Measurements from ENCODE around the gene CDK18. TPM values are rescaled to one million over a fixed set of nuclear protein-coding genes. Genes with fewer than 3 reads are reported as not detected.

Gene CDK18
- total and polyA plus RNA-seq, 10 of the 15 experiments (the other 5 are each of a cell fraction or from before 2014, with no cell fraction given) = 0.13 to 4.4 (median 0.52) TPM; not detected in 2

DNA sequence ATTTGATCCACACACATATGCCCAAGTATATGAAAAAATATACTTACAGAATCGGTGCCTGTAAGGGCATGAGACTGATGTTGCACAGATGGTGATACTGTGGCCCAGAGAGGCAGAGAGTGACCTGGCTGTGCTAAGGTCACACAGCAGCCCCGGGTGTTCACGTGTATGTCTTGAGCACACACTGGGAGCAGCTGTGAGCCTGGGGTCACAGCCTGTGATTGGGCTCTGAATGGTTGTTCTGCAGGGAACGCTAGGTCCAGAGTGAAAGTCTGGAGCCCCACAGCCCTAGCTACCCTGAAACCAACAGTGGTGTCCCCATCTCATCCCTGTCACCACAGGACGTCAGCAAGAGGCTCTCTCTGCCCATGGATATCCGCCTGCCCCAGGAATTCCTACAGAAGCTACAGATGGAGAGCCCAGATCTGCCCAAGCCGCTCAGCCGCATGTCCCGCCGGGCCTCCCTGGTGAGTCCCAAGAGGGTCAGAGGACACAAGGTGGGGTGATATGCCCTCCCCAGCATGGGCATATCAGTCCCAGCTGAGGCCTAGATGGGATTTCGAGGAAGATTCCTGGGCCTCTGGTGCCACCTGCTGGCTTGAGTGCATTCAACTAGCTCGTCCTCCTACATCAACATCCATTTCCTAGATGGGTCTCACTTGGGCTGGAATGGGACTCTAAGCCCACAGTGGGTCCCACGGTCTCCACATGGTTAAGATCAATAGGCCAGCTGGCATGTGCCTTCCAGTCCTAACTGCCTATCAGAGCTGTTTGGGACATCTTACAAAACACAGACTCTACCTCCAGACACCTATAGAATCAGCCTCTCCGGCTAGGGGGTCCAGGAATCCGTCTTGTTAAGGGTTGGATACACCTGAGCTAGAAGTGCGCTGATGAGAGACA is 19.7 kb downstream of the CDK18 start (continued):
- TF ChIP-seq, protein P1, sequence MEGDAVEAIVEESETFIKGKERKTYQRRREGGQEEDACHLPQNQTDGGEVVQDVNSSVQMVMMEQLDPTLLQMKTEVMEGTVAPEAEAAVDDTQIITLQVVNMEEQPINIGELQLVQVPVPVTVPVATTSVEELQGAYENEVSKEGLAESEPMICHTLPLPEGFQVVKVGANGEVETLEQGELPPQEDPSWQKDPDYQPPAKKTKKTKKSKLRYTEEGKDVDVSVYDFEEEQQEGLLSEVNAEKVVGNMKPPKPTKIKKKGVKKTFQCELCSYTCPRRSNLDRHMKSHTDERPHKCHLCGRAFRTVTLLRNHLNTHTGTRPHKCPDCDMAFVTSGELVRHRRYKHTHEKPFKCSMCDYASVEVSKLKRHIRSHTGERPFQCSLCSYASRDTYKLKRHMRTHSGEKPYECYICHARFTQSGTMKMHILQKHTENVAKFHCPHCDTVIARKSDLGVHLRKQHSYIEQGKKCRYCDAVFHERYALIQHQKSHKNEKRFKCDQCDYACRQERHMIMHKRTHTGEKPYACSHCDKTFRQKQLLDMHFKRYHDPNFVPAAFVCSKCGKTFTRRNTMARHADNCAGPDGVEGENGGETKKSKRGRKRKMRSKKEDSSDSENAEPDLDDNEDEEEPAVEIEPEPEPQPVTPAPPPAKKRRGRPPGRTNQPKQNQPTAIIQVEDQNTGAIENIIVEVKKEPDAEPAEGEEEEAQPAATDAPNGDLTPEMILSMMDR (IDR thresholded peaks at IDR 0.05 in 2 of 3, conservative IDR thresholded peaks at IDR 0.05 in 1 of 3; ENCODE audit: control insufficient read depth in 2 of 3, extremely low read depth in 1 of 3, insufficient read depth in 1 of 3, low read depth in 3 of 3, low read length in 3 of 3) = peak; percentile 75 to 85 (median 77)
- TF ChIP-seq SREBF1 (IDR thresholded peaks at IDR 0.05; ENCODE audit: low read length) (no peak), ZZZ3 (IDR thresholded peaks at IDR 0.05; ENCODE audit: control insufficient read depth, insufficient read length, low read depth) (no peak), ZNF217 (IDR thresholded peaks at IDR 0.05) (no peak)
- TF ChIP-seq, protein P2, sequence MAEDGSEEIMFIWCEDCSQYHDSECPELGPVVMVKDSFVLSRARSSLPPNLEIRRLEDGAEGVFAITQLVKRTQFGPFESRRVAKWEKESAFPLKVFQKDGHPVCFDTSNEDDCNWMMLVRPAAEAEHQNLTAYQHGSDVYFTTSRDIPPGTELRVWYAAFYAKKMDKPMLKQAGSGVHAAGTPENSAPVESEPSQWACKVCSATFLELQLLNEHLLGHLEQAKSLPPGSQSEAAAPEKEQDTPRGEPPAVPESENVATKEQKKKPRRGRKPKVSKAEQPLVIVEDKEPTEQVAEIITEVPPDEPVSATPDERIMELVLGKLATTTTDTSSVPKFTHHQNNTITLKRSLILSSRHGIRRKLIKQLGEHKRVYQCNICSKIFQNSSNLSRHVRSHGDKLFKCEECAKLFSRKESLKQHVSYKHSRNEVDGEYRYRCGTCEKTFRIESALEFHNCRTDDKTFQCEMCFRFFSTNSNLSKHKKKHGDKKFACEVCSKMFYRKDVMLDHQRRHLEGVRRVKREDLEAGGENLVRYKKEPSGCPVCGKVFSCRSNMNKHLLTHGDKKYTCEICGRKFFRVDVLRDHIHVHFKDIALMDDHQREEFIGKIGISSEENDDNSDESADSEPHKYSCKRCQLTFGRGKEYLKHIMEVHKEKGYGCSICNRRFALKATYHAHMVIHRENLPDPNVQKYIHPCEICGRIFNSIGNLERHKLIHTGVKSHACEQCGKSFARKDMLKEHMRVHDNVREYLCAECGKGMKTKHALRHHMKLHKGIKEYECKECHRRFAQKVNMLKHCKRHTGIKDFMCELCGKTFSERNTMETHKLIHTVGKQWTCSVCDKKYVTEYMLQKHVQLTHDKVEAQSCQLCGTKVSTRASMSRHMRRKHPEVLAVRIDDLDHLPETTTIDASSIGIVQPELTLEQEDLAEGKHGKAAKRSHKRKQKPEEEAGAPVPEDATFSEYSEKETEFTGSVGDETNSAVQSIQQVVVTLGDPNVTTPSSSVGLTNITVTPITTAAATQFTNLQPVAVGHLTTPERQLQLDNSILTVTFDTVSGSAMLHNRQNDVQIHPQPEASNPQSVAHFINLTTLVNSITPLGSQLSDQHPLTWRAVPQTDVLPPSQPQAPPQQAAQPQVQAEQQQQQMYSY (CRISPR knock-in tag; IDR thresholded peaks at IDR 0.05) = no peak

Measured in GM12878 (cell line).